ENCODE results near the gene PEX11G.

GRCh38 chr19:7515110-7515644 is 26.3 kb upstream of the PEX11G start:
- TF ChIP-seq RAD21 (conservative IDR thresholded peaks at IDR 0.05 in 1 of 2, IDR thresholded peaks at IDR 0.05 in 1 of 2) (no peak), REST (IDR thresholded peaks at IDR 0.05) (no peak), MAZ (IDR thresholded peaks at IDR 0.05; ENCODE audit: borderline replicate concordance, low read depth, low read length) (no peak), POLR2A (IDR thresholded peaks at IDR 0.05; ENCODE audit: low read length) (no peak)
